ENCODE results near the gene STRIP1. TPM values are rescaled to one million over a fixed set of nuclear protein-coding genes. Genes with fewer than 3 reads are reported as not detected.

The STRIP1 gene
- total RNA-seq, 1 experiment from 2014 or later: 36.5 TPM

GRCh38 chr1:110003747-110004428 is 30.5 kb upstream of the STRIP1 start:
- Histone ChIP-seq H3K4me2 (peak overlapping the region; percentile 97), H3K4me3 (peak overlapping the region; percentile 60), H4K20me1 (ENCODE audit: insufficient read depth) (no peaks in the 10 kb centered on the region), H3K9me2 (ENCODE audit: insufficient read depth) (no peaks in the 10 kb centered on the region), H3K4me1 (replicated peaks; ENCODE audit: insufficient read depth) (peaks cover 76% of the 10 kb centered on the region), H3F3A (ENCODE audit: insufficient read depth, low read depth) (peaks cover 70% of the 10 kb centered on the region), H3K27me3 (ENCODE audit: insufficient read depth, low read depth) (no peaks in the 10 kb centered on the region), H2AFZ (no peak overlapping the region), H3K27ac (peak overlapping the region; percentile 95), H3K79me2 (ENCODE audit: low read depth) (peaks cover 94% of the 10 kb centered on the region), H3K36me3 (ENCODE audit: low read depth) (peaks cover 45% of the 10 kb centered on the region), H3K9me3 (ENCODE audit: insufficient read depth, low read depth) (no peaks in the 10 kb centered on the region)
- no peak for TF ChIP-seq CTCF (conservative IDR thresholded peaks at IDR 0.05)
- TF ChIP-seq EZH2 (IDR thresholded peaks at IDR 0.05; ENCODE audit: low read depth): no peak
- DNase-seq: peak; percentile 82 to 100
- POLR2A ChIA-PET (ENCODE audit: unreplicated experiment): interaction anchor here (0.6 to 0.7 kb wide), 5 partner anchors 12 to 221 kb away, joined by 3 to 4 read pairs (median 4); partner anchors contain the start of gene AHCYL1
- CTCF ChIA-PET: interaction anchor here (0.7 kb wide), 1 partner anchor 203 kb away, joined by 3 read pairs; no protein-coding TSS in a partner anchor
- intact Hi-C loops (cut with micrococcal nuclease; ENCODE audit: unreplicated experiment): loop anchor here (1.0 to 5.0 kb wide), 2 partner anchors 17 to 457 kb away; partner anchors contain the start of gene GNAI3
- TSS peak; percentile 93 for BruUV-seq (replicated peaks)

GRCh38 chr1:110004583-110004982 is 29.8 kb upstream of the STRIP1 start:
- intact Hi-C loops (cut with micrococcal nuclease; ENCODE audit: unreplicated experiment): loop anchor here (5.0 kb wide), 1 partner anchor 457 kb away; the partner anchor contains the start of gene GNAI3
- no peaks in the 10 kb centered on the region for H4K20me1 ChIP-seq (ENCODE audit: insufficient read depth)
- ChIA-PET POLR2A (ENCODE audit: unreplicated experiment) (interaction anchor here (0.6 kb wide), 1 partner anchor 222 kb away, joined by 3 read pairs; no protein-coding TSS in a partner anchor), CTCF (no interaction called here)
- H2AFZ ChIP-seq: no peak overlapping the region
- peak overlapping the region; percentile 95 for H3K27ac ChIP-seq
- TF ChIP-seq CTCF (conservative IDR thresholded peaks at IDR 0.05) (no peak), EZH2 (IDR thresholded peaks at IDR 0.05; ENCODE audit: low read depth) (no peak)
- peaks cover 52% of the 10 kb centered on the region for H3K36me3 ChIP-seq (ENCODE audit: low read depth)
- peak; percentile 25 to 60 for DNase-seq
- no peaks in the 10 kb centered on the region for H3K9me3 ChIP-seq (ENCODE audit: insufficient read depth, low read depth)
- H3K79me2 ChIP-seq (ENCODE audit: low read depth): peaks cover 94% of the 10 kb centered on the region
- no peaks in the 10 kb centered on the region for H3K27me3 ChIP-seq (ENCODE audit: insufficient read depth, low read depth)
- TSS peak; percentile 47 for BruUV-seq (replicated peaks)
- H3K9me2 ChIP-seq (ENCODE audit: insufficient read depth): no peaks in the 10 kb centered on the region
- H3F3A ChIP-seq (ENCODE audit: insufficient read depth, low read depth): peaks cover 72% of the 10 kb centered on the region
- peaks cover 76% of the 10 kb centered on the region for H3K4me1 ChIP-seq (replicated peaks; ENCODE audit: insufficient read depth)
- H3K4me3 ChIP-seq: peak overlapping the region; percentile 60
- H3K4me2 ChIP-seq: peak overlapping the region; percentile 97

- POLR2A ChIA-PET (ENCODE audit: unreplicated experiment): no interaction called here
- H3K4me1 ChIP-seq (replicated peaks; ENCODE audit: insufficient read depth): peaks cover 63% of the 10 kb centered on the region
- H3K79me2 ChIP-seq (ENCODE audit: low read depth): peaks cover 91% of the 10 kb centered on the region
- CTCF ChIA-PET: no interaction called here
- peak overlapping the region; percentile 97 for H3K4me2 ChIP-seq
- H2AFZ ChIP-seq: no peak overlapping the region
- peaks cover 72% of the 10 kb centered on the region for H3F3A ChIP-seq (ENCODE audit: insufficient read depth, low read depth)
- H3K27me3 ChIP-seq (ENCODE audit: insufficient read depth, low read depth): no peaks in the 10 kb centered on the region
- TF ChIP-seq EZH2 (IDR thresholded peaks at IDR 0.05; ENCODE audit: low read depth) (no peak), CTCF (conservative IDR thresholded peaks at IDR 0.05) (no peak)
- BruUV-seq (replicated peaks): no TSS peak
- peaks cover 8% of the 10 kb centered on the region; the same call in 1 of the 2 replicates for H4K20me1 ChIP-seq (ENCODE audit: insufficient read depth)
- peak overlapping the region; percentile 60 for H3K4me3 ChIP-seq
- no peak for DNase-seq
- H3K9me3 ChIP-seq (ENCODE audit: insufficient read depth, low read depth): no peaks in the 10 kb centered on the region
- intact Hi-C loops (cut with micrococcal nuclease; ENCODE audit: unreplicated experiment): no loop called here
- peaks cover 58% of the 10 kb centered on the region for H3K36me3 ChIP-seq (ENCODE audit: low read depth)
- peak overlapping the region; percentile 95 for H3K27ac ChIP-seq
- no peaks in the 10 kb centered on the region for H3K9me2 ChIP-seq (ENCODE audit: insufficient read depth)
These were observed 28.5 kb upstream of the STRIP1 start for GRCh38 chr1:110005971-110006370.

All from PC-9 (cell line).